Omental fat pad (tissue), 4 donors: ENCODE measurements around the gene ARHGAP24. TPM values are rescaled to one million over a fixed set of nuclear protein-coding genes. Genes with fewer than 3 reads are reported as not detected.
"Not testable (repeated sequence)": the region's sequence is repeated elsewhere in the genome, so short reads cannot be mapped to it uniquely, and the experiment has no call there.

ENCODE experiments used
- ATAC-seq: fragments of 150-250 bp; one replicate; pipeline ENCODE4 v1.9.1; 2016; ENCODE audit warnings: mild to moderate bottlenecking, moderate library complexity; ENCODE audit not compliant: low FRiP score
- DNase-seq: peaks from one replicate; pipeline ENCODE4 v3.0.0-alpha.2; 2019; ENCODE audit warnings: low spot score
- total RNA-seq, 4 donors: library from RNA; depleted of rRNA; stranded (reverse); fragments of >200 nt; gene quantifications; one replicate each; pipeline ENCODE4 v1.1.0, GENCODE V29; 2016
- TF ChIP-seq, protein P1 (sequence below), 3 donors: fragments of 450-650 bp; IDR thresholded peaks; one replicate each; pipeline ENCODE4 v1.5.1; 2016 to 2017; ENCODE audit warnings: antibody characterized with exemption in 3 of 3, mild to moderate bottlenecking in 3 of 3, moderate library complexity in 2 of 3

ARHGAP24 gene
- total RNA-seq, 4 donors from 2014 or later = 42.3 to 57.2 (median 52.8) TPM

DNA sequence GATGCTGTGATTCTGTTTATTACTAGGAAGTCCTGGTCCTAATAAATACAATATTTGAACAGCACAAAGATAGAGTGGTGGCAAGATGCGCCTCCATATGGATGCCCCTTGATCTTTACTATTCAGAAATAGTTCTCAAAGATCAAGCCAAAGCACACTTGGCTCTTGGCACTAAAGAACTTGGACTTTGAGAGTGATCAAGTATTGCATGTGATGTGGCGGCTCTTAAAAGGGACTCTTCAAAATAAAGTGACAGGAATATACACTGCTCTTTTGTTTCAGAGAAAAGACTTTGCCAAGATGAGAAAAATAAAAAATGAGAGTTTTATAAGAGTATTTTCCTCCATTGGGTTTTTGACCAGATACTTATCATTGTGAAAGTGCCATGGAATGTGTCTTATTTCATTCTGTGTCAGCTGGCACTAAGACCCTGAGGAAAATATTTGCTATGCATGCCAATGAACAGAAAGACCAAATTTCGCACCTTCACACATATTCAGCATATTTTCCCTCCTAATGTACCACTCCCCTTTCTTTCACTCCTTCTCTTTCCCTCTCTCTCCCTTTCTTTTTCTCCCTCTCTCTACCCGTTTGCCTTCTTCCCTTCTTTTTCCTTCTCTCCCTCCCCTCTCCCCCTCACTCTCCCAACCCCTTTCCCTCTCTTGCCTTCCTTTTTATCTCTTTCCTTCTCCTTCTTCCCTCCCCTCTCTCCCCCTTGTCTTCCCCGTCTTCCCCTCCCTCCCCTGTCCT lies 35.1 kb downstream of the ARHGAP24 start:
- TF ChIP-seq, protein P1, sequence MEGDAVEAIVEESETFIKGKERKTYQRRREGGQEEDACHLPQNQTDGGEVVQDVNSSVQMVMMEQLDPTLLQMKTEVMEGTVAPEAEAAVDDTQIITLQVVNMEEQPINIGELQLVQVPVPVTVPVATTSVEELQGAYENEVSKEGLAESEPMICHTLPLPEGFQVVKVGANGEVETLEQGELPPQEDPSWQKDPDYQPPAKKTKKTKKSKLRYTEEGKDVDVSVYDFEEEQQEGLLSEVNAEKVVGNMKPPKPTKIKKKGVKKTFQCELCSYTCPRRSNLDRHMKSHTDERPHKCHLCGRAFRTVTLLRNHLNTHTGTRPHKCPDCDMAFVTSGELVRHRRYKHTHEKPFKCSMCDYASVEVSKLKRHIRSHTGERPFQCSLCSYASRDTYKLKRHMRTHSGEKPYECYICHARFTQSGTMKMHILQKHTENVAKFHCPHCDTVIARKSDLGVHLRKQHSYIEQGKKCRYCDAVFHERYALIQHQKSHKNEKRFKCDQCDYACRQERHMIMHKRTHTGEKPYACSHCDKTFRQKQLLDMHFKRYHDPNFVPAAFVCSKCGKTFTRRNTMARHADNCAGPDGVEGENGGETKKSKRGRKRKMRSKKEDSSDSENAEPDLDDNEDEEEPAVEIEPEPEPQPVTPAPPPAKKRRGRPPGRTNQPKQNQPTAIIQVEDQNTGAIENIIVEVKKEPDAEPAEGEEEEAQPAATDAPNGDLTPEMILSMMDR (IDR thresholded peaks at IDR 0.05) = no peak
- ATAC-seq = no peak
- DNase-seq = no peak

DNA sequence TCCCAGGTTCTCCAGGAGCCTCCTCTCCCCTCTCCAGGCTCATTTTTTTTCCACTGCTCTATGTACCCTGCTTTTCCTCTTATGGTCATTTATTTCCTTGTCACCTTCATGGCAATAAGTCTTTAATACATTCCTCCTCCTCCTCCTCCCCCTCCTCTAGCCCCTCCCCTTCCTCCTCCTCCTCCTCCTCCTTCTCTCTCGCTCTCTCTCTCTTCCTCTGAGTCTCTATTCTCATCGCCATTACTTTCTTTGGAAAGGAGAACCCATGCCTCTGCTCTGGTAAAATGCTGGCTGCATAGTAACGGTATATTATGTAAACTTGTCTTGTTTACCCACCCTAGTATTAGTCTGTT lies 35.7 kb downstream of the ARHGAP24 start:
- ATAC-seq (no peak), DNase-seq (no peak)
- TF ChIP-seq, protein P1 (IDR thresholded peaks at IDR 0.05) = no peak

DNA sequence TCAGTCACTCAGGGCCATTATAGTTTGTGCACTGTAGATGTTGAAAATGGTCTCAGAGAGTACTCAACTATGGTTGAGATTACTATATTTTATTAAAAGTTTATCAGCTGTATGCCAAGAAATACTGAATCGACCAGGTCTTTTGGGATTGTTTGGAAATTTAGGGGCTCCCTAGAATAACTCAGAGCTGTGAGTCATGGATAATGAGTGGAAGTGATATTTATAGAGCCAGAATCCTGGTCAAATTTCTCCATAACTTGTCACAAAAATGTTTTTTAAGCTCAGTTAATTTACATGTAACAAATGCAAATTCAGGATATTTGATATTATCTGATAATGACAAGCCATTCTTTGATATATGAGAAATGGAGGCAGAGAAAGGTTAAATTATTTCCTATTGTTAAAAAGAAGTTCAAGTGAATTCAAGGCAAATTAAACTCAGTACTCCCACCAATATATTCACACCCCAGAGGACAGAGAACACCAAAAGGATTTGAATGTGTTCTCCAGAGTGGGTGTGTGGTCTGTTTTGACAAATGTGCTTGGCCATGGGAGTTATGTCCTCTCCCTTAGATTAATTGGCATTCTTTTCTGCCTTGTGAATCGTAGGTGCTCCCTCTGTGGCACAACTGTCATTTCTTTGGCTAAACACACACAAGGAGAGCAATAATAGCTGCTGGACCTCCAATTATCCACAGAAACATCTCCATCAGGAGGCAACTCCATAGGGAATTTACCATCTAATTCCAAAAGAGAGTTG lies 37.7 kb downstream of the ARHGAP24 start:
- no peak for DNase-seq
- TF ChIP-seq, protein P1 (IDR thresholded peaks at IDR 0.05) = no peak
- ATAC-seq = peak; percentile 37

DNA sequence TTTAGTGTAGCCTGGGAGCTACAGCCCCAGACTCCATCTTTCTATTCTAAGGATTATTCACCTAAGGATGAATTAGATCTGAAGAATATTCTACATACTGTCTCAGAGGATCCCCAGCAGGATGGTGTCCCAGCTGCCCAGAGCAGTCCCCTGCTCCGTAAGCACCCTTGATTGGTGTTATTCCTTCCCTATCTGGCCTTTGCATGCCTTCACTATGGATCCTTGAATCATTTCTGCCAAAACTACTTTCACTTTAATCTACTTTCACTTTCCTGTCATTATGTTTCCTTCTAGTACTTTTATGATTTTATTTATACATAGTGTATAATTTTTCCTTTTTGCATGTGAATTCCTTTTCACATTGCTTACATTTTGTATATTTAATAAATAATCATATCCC lies 39.2 kb downstream of the ARHGAP24 start:
- no peak for ATAC-seq
- TF ChIP-seq, protein P1 (IDR thresholded peaks at IDR 0.05) = no peak
- no peak for DNase-seq

DNA sequence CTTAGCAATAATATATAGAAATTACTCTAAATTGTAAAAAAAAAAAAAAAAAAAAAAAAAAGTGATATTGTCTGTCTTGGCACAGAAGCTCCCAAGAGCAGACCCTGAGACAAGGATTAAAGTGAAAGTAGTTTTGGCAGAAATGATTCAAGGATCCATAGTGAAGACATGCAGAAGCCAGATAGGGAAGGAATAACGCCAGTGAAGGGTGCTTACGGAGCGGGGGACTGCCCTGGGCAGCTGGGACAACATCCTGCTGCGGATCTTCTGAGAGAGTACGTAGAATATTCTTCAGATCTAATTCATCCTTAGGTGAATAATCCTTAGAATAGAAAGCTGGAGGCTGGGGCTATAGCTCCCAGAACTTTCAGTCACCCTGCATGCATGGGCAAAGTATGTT lies 39.8 kb downstream of the ARHGAP24 start:
- TF ChIP-seq, protein P1 (IDR thresholded peaks at IDR 0.05) = no peak
- DNase-seq = no peak
- no peak for ATAC-seq

DNA sequence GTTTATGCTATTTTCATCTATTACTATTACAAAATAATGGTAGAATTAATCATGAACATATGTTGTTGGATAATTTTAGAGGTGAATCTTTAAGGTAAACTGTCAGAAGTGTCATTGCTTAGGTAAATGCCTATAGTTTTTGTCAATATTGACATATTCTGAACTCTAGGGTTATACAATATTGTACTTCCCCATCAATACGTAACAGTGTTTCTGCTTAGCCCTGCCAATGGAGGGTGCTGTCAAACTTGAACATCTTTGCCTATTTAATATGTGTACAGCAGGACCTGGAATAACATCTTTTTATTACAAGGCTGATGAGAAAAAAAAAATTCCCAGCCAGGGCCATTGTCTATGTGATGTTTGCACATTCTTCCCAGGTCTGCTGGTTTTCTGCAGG lies 40.8 kb downstream of the ARHGAP24 start:
- DNase-seq (no peak), ATAC-seq (no peak)
- TF ChIP-seq, protein P1 (IDR thresholded peaks at IDR 0.05) = no peak

DNA sequence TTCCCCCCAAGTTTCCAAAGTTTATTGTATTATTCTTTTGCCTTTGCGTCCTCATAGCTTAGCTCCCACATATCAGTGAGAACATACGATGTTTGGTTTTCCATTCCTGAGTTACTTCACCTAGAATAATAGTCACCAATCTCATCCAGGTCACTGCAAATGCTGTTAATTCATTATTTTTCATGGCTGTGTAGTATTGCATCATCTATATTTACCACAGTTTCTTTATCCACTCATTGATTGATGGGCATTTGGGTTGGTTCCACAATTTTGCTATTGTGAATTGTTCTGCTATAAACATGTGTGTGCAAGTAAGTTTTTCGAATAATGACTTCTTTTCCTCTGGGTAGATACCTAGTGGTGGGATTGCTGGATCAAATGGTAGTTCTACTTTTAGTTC lies 43.6 kb downstream of the ARHGAP24 start:
- DNase-seq = not testable (repeated sequence)

More for the DNA sequence above, 43.6 kb downstream of the ARHGAP24 start:
- not testable (repeated sequence) for ATAC-seq
